ENCODE data around the gene KIRREL3.

KIRREL3 gene

DNA sequence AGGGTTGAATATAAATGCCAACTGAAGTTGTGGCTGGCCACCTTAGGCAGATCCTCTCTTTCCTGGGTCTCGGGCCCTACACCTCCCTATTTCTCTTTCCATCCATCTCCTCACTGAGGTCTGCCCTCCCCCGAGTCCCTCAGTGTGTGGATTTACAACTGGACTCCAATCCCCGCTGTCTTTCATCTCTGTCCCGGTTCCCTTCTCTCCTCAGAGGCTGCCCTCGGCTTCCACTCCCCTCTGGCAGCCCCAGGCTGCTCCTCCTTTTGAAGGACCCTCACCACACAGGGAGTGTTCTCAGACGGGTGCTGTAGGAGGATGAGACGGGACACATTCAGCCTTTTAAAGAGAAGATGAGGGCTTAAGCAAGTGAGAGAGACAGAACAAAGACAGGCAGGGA is 478.0 kb downstream of the KIRREL3 start:
- no peak for DNase-seq

DNA sequence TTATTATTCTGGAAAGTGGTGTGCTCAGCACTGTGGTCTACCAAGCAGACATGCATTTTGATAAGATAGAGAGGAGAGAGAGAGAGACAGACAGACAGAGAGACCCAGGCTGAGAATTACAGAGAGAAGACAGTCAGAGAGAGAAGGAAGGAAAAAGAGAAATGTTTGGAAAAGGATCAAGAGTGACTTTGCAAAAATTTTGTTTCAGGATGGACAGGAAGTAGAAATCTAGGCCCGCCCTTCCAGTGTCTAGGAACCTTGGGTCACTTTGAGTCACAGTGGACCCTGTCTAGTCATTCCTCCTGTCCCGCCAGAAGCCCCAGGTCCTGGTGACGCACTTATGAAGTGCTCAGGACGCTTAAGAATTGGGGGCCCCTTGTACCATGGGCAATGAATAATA is 478.4 kb downstream of the KIRREL3 start:
- no peak for DNase-seq

DNA sequence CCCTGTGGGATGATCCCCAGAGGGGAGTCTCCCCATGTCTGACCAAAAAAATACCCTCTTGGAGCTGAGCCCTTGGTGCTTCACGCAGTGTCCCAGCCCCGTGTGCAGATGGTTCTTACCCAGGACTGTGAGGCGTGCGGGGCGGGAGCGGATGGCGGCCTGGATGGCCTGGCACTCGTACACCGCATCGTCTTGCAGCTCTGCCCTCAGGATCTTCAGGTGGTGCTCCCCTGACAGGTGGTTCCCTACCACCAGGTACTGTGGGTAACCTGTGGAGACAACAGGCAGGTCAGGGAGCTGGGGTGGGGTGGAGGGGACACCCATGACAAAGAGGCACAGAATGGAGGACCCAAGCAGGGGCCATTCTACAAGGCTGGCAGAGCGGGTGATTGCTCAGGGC is 479.4 kb downstream of the KIRREL3 start:
- no peak for DNase-seq

DNA sequence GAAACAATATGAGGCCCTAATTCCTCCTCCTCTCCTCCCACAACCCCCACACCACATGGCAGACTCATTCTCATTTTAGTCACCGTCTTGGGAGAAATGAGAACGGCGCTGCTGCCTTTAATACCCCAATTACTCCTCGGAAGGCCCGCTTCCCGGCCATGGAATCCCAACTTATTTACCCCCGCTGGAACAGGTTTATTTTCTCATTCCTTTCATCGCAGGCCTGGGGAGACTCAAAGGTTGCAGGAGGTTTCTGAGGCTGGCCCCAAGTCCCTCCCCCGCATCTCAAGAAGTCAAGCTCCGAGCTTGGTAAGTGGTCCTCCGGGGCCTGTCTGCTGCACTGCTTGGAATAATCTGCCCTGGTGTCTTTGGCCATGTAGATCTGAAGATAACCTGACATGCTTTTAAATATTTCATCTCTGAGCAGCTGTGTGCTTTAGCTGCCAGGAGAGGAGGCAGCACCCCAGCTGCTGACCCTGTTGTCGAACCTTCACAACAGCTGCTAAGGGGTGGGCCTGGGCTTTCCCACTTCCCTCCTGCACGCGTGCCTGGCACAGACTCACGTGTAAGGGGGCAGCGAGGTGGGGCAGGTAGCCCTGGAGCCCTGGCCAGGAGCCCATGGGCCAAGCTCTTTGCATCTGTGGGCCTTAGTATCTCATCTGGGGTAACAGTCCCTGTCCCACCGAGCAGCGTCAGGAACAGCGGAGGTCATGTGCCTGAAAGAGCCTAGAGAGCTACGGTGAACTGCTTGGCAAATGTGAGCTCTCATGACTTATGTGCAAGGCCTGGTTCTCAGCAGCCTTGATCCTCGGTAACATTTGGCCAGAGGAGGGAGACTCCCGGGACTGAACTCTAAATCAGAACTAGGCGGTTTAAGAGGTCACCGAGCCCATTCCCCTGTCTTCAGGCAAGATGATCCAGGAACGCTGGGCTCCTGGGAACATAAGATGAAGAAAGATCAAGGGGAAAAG is 480.5 kb downstream of the KIRREL3 start:
- no peak for DNase-seq

DNA sequence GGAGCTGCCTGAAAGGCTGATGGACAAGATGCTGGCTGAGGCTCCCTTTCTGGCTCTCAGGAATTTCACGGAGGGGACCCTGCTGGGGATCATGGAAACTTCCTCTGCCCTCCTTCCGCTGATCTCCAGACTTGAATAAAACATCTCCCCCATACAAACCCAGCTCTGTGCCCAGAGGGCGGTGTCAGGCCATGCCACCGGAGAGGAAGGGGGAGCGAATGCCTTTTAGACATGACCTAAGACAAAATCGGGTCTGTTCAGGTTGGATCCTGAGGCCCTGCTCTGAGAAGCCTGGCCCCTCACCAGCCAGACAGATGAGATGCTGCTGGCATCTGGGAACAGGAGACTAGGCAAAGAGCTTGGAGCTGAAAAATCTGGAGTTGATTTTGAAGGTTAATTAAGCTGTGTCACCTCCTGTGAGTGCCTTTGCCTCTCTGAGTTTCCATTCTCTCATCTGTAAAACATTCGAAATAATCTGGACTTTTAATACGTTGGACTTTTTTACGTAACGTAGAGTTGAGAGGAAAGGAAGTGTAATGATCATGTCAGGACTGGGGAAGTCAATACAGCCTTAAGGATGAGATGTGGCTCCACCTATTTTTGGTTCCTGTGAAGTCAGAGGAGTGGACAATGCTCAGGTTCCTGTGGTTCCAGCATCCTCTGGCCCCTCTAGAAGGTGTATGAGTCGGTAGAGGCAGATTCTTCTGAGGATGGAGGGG is 481.4 kb downstream of the KIRREL3 start:
- no peak for DNase-seq

DNA sequence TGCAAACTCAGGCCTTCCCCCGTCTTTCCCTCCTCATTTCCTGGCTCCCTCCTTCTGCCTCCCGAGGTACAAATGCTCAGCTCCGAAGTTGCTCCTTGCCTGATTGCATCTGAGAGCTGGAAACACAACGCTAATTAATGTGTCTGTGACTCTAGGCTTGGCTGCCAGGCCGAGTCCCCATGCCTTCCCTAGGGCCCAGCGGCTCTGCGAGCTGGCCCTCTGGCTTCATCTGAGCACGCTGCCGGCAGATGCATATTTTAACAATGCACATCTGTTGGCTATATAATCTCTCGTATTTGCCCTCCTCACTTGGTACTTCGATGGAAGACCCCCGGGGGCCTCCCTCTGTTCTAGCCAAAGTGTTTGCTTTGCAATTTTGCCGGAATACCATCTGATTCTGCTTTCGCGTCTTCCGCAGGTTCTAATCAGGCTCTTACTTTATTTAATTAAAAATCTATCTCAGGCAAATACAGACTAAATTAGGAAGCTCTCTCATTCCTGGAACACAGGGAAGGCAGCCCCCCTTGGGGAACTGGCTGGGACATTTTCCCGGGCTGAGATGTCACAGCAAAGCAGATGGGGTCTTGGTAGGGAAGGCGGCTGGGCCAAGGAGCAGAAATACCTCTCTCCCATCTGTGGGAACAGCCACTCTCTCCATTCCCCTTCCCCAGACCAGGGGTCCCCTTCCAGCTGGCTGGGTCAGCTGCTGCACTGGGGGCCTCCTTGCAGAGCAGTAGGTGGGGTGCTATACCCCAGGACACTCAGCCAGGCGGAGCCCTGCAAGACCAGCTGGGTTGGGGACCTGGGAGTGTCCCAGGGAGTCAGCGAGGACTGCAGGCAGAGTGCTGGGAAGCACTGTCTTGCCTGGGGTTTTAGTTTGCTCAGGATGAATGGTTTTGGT is 482.2 kb downstream of the KIRREL3 start:
- peak in 1 of 2 experiments; percentile 13 for DNase-seq

DNA sequence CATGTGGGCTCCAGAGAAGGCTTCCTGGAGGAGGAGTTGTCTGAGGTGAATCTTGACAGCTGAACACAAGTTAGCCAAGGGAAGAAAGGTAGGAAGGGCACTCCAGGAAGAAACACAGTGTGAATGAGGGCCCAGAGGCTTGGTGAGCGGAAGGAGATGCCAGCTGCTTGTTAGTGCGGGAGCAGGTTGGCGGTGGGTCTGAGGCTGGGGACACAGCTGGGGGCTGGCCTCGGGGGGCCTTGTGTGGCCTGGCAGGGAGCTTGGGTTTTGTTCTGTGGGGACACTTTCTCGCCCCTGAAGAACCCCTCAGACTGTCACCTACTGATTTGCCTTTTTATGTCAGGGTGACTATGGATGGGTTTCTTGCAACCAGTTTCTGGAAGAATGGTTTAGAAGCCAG is 485.1 kb downstream of the KIRREL3 start:
- no peak for DNase-seq

DNA sequence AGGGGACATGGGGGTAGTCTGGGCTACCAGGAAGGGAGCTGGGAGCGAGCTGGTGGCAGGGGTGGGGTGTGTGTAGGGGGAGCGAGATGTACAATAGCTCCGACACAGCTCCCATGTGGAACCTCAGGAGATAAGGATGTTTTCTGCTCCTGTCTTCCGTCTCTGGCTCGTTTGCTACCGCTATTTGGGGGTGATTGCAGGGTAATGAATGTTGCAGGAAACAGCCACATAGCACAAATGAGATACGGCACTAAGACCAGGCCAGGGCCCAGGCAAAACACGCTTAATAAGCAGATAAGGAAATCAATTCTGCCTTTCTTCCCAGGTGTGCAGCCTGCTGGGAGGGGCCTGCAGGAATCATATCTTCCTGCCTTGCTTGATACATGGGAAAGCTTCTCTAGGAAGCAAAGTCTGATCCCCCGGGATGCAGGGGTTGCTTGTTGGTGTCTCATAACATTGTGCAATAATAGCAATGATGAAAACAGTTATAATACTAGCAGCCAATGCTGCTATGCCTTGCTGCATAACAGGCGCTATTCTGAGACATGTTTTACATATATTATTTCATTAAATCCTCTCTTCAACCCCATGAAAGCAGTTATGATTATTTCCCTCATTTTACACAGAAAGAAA is 486.4 kb downstream of the KIRREL3 start:
- DNase-seq = no peak

DNA sequence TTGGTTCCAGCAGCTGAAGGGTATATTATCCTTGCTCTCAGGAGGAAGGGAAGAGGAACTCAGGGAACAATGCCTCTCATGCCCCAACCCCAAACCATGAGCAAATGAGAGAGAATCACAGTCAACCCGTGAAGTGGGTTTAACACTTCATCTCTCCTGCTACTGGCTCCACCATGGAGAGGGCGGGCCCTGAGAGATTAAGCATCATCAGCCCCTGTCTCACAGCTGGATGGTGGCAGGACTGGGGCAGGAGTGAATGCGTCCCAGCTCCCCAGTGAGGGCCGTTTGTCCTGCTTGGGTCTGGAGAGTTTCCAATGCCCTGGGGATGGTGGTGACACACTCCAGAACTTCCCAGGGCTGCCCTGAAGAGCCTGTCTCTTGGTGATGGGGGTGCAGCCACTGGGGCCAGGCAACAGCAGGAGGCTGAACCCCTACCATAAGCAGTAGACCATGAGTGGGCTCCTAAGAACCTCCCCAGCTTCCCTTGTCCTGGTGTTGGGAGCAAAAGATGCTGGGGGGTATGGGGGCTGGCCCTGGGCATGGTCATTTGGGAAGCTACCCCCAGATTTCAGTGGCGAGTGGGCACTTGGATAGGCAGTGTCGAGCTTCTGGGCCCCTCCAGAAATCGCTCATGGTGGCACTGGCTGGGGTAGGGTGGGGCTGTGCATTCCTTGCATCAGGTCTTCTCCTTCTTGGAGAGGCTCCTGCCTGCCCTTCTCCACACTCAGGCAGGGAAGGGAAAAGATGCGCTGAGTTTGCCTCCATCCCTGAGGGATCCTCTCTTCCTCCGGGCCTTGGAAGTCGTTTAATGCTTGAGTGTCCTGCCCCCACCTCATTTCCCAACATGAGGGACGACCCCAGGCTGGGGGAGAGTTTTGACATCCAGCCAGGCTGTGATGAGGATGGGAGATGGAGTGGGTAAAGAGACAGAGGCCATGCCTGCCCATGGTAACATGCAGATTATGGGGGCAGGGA is 487.5 kb downstream of the KIRREL3 start:
- no peak for DNase-seq

DNA sequence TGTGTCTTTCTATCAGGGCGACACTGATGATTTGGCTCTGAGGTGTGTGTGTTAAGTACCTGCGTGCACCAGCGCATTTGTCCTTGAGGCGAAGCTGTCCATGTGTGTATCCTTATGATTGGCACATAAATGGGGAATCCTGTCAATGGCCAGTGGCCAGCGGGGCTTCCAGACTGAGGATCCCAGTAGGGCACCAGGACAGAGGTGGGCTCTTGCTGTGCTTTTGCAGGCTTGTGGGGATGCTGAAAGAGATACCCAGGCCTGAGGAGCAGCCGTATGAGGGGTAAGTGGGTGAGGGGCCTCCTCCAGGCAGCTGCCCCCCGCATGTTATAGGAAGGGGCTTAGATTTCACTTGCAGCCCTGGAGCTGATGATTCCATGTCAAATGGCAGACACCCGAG is 488.3 kb downstream of the KIRREL3 start:
- no peak for DNase-seq

DNA sequence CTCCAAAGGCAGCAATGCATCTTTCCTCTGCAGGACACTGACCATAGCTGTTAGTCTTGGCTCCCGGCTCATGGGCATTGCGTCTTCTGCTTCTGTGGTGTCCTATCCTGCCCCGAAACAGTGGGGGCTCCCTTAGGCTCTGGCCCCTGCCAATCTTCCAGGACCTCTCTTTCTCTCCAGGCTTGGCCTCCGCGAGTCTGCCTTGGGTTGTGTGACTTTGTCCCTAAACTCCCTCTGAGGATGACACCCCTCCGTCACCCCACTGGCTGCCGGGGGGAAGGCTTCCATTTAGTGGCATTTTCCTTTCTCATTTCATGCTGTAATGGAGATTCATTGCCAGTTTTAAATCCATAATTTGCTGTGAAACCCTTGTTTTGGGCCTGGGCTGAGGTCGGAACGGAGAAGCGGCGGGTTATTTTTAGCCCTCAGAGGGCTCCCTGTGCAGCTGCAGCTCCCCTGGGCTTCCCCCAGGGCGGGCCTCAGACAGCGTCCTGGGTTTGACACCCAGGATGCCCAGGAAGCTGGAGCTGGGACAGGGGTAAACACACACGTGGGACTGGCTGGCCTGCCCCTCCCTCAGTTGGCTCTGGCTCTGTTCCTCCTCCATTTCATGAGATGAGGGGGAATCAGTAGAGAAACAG is 489.0 kb downstream of the KIRREL3 start:
- no peak for DNase-seq

DNA sequence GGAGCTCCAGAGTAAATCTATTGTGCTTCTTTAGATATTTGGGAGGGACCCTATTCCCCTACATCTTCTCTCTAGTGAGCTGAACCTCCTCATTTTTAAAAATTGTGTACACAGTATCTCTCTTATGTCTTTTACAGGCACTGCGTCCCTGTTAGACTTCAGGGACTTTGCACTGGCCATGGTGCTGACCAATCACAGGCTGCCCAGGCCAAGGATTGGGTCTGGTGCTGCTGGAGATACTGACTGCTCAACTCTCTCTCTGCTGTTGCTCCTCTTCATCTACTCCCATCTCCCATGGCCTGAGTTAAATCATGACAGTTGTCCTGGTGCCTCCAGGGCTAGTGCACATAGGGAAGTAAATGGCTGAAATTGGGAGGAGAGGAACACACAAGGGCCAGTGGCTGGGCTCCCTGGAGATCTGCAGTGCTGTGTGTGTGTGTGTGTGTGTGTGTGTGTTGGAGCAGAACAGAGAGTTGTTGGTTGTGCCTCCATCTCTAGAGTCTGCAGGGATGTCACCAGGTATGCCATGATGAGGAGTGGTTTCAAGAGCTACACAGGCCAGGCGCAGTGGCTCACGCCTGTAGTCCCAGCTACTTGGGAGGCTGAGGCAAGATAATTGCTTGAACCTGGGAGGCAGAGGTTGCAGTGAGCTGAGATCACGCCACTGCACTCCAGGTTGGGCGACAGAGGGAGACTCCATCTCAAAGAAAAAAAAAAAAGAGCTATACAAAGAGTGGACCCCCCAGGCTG is 489.8 kb downstream of the KIRREL3 start:
- DNase-seq = no peak

DNA sequence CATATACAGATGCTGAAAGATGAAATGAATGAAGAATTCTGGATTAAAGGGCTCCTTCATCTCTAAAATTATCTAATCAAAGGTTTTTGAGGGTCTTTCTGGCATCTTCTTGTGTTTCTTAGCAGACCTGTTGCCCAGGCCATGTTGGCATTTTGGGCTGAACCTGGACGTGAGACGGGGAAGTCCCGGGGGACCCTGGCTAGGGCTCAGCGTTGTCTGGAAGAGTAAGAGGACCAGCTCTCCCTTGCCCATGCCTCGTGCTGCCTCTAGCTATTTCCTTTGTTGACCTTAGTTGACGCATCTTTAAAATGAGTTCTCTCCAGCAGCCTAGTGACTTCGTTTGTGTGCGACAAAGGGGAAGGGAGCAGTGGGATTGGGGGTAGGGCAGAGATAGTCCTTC is 492.9 kb downstream of the KIRREL3 start:
- DNase-seq = no peak

DNA sequence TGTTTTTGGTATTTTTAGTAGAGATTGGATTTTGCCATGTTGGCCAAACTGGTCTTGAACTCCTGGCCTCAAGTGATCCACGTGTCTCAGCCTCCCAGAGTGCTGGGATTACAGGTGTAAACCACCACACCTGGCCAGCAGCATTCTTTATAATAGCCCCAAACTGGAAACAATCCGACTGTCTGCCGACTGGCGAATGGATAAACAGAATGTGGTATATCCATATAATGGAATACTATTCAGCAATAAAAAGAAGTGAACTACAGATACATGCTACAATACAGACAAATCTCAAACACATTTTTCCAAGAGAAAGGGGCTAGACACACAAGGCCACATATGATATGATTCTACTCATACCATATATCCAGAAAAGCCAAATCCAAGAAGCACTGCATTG is 493.8 kb downstream of the KIRREL3 start:
- no peak for DNase-seq

DNA sequence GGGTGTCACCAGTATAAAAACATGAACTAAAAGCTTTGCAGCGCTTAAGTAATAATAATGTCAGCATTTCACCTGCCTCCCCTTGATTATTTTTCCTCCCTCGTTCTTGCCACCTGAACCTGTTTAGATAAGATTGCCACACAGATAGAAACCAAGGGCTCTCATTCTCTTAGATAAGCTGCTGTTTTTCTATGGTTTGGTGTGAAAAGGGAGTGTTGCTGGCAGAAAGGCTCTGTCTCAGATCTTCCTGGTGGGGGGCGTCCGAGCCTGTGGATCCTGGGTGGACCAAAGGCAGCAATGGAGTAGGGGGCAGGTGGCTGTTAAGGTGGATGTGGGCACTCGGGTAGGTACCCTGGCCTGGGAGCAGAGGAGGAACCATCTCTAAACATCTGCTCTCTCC is 497.6 kb downstream of the KIRREL3 start:
- DNase-seq = no peak

DNA sequence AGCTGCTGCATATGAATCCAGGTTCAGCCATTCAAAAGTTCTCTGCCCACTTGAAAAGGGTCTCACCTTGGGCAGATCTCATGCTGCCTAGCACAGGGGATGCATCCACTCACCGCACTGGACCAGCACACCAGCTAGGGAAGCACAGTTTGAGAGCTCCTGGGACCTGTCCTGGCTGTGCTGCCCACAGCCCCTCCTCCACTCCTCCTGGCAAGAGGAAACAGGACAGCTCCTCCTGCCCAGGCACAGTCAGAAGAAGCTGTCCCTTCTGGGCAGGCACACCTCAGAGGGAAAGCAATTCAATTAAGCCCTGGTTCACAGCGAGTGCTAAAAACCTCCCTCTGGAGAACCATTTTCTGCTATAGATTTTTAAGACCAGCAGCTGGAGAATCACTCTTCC is 498.4 kb downstream of the KIRREL3 start:
- no peak for DNase-seq

DNA sequence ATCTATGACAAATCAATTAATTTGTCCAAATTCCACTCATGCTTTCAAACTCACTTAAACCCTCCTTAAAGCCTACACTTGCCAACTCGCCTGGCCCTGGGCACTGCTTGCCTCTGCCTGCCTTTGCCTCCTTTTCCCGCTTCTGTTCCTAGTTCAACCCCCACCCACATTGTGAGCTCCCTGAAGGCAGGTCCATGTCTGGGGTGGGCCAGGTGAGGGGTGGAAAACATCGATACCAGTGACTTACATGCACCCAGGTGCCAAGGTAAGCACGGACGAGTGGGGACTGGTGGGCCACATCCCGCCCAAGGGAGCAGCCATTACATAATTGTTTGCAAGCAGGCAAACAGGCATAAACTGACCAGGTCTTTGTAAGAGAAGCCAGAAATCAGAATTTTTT is 498.9 kb downstream of the KIRREL3 start:
- DNase-seq = no peak

DNA sequence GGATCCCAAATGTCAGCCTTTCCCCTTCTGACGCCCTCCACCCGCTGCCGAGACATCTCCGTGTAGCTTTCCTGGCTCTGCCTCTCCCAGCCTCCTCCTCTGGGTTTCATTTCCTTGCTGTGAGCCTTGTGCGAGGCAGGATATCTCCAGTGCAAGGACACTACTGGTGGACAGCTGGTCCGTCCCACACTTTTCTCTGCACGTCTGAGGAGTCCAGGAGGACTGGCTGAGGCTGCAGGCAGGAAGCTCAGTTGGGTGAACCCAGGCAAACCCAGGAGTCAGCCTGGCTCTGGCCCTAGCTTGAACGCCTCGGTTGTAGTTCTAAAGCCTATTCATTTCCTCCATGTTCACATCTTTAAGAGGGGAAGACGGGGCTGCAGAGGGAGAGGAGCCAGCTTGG is 499.6 kb downstream of the KIRREL3 start:
- DNase-seq = no peak

DNA sequence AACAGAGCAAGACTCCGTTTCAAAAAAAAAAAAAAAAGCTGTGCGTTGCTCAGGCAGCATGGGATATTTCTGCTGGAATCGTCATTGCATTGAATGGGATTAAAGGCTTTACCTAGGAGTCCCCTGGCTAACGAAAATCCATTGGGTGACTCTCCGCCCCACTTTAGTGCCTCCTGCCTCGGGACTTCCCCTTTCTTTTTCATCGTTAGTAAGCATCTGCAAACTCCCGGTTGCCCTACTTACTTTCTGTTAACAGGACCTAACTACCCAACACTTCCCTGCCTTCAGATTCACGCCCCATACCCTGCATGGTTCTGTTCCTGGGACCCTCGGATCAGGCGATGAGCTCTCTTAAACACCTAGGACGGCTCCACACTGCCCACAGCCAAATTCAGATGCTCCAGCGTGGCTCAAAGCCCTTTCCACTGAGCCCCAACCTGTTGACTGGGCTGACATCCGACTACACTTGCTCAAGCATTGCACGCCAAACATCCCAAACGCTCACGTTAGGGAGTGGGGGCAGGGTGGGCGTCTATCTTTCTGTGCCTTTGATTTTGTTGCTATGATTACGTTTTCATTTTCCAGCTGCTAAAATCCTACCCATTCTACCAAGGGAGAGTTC is 501.3 kb downstream of the KIRREL3 start:
- DNase-seq = no peak

DNA sequence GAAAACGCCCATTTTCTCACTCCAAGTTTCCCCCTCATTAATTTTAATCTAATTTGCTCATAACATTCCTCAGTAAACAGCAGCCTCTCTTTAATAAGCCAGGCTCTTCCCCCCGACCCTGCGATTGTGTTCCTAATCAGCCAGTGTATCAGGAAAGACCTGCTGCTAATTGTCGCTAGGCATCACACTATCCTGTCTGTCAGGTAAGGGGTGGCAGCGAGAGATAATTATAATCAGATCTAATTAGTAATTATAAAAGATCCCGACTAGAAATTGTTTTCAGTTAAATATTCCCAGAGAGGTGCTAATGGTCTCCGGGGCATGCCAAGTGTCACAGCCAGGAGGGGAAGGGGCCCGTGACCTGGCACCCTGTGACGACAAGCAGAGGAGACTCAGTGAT is 502.3 kb downstream of the KIRREL3 start:
- no peak for DNase-seq
